IMR-90 (cell line): ENCODE results near the gene SRGN. TPM values are rescaled to one million over a fixed set of nuclear protein-coding genes. Genes with fewer than 3 reads are reported as not detected.

Experiments used
- ATAC-seq: fragments of 200-7000 bp; cut with Tn5 transposase; 2 replicates; pipeline ENCODE4 v1.9.1; 2020; ENCODE audit warnings: low read depth, mild to moderate bottlenecking, moderate library complexity
- BruUV-seq: library from RNA; stranded (reverse); fragments of 400-500 nt; replicated peaks from 2 replicates; lab custom pipeline; 2021; lab: Mats Ljungman, UMichigan
- CTCF ChIA-PET: fragments of 300-600 bp; formaldehyde crosslinking; extraction: SDS; loops from one replicate; lab custom pipeline; 2021; ENCODE audit warnings: antibody characterized with exemption; lab: Yijun Ruan, JAX
- POLR2A ChIA-PET: fragments of 300-600 bp; sonication (Branson Sonifier 250); formaldehyde crosslinking; loops from one replicate; lab custom pipeline; 2022; ENCODE audit warnings: antibody characterized with exemption; ENCODE audit not compliant: unreplicated experiment; lab: Charles Lee
- DNase-seq: peaks from one replicate; pipeline ENCODE4 v3.0.0; 2013
- H2AFZ ChIP-seq: replicated peaks from 2 replicates; pipeline ENCODE3; 2013; ENCODE audit warnings: low read length, mild to moderate bottlenecking; ENCODE audit not compliant: poor library complexity
- H2AK5ac ChIP-seq: 2 replicates; pipeline ENCODE4 v1.6.1; 2013; ENCODE audit warnings: low read depth, low read length, inconsistent platforms
- H2AK9ac ChIP-seq: replicated peaks from 2 replicates; pipeline ENCODE3; 2013; ENCODE audit warnings: mild to moderate bottlenecking, low read depth, low read length, moderate library complexity; ENCODE audit not compliant: poor library complexity
- H2BK120ac ChIP-seq: 2 replicates; pipeline ENCODE4 v1.6.1; 2013; ENCODE audit warnings: low read depth, low read length, inconsistent platforms
- H2BK15ac ChIP-seq: 3 replicates; pipeline ENCODE4 v1.6.1; 2013; ENCODE audit warnings: low read depth, low read length, inconsistent platforms
- H2BK20ac ChIP-seq: 2 replicates; pipeline ENCODE4 v1.6.1; 2013; ENCODE audit warnings: low read depth, mild to moderate bottlenecking, inconsistent platforms, low read length, moderate library complexity
- H2BK5ac ChIP-seq: 2 replicates; pipeline ENCODE4 v1.6.1; 2013; ENCODE audit warnings: mild to moderate bottlenecking, low read depth, low read length, inconsistent platforms; ENCODE audit not compliant: poor library complexity, severe bottlenecking
- H3K14ac ChIP-seq: replicated peaks from 2 replicates; pipeline ENCODE4 v1.6.1; 2013; ENCODE audit warnings: low read depth, low read length, inconsistent platforms
- H3K18ac ChIP-seq: 2 replicates; pipeline ENCODE4 v1.6.1; 2013; ENCODE audit warnings: low read depth, low read length, control low read depth
- H3K23ac ChIP-seq: 2 replicates; pipeline ENCODE4 v1.6.1; 2013; ENCODE audit warnings: low read depth, low read length, inconsistent platforms
- H3K27ac ChIP-seq: 2 replicates; pipeline ENCODE4 v1.5.1; 2013; ENCODE audit warnings: mild to moderate bottlenecking, control low read depth, low read length; ENCODE audit not compliant: insufficient read depth
- H3K27me3 ChIP-seq: 2 replicates; pipeline ENCODE4 v1.6.1; 2013; ENCODE audit warnings: low read length; ENCODE audit not compliant: control insufficient read depth, insufficient read depth
- H3K36me3 ChIP-seq: 2 replicates; pipeline ENCODE4 v1.6.1; 2013; ENCODE audit warnings: low read length, mixed read lengths; ENCODE audit not compliant: control insufficient read depth, insufficient read depth
- H3K4ac ChIP-seq: 2 replicates; pipeline ENCODE4 v1.6.1; 2013; ENCODE audit warnings: low read depth, low read length, inconsistent platforms
- H3K4me1 ChIP-seq: 2 replicates; pipeline ENCODE4 v1.6.1; 2013; ENCODE audit warnings: low read length, mixed read lengths; ENCODE audit not compliant: control insufficient read depth, insufficient read depth
- H3K4me2 ChIP-seq: 2 replicates; pipeline ENCODE4 v1.6.1; 2013; ENCODE audit warnings: low read depth, mild to moderate bottlenecking, control low read depth, low read length, moderate library complexity
- H3K4me3 ChIP-seq: 2 replicates; pipeline ENCODE4 v1.5.1; 2013; ENCODE audit warnings: low read depth, mild to moderate bottlenecking, control low read depth, low read length, moderate library complexity; ENCODE audit not compliant: insufficient read depth
- H3K56ac ChIP-seq: 2 replicates; pipeline ENCODE4 v1.6.1; 2013; ENCODE audit warnings: low read length, inconsistent platforms; ENCODE audit not compliant: insufficient read depth; ENCODE audit errors: extremely low read depth
- H3K79me1 ChIP-seq, 2 experiments: 2 replicates each; pipeline ENCODE4 v1.6.1; 2013; ENCODE audit warnings: low read length in 2 of 2, inconsistent platforms in 1 of 2, low read depth in 1 of 2
- H3K9ac ChIP-seq: 2 replicates; pipeline ENCODE4 v1.6.1; 2013; ENCODE audit warnings: low read depth, low read length, control low read depth
- H3K9me1 ChIP-seq: 2 replicates; pipeline ENCODE4 v1.6.1; 2013; ENCODE audit warnings: low read length, inconsistent platforms; ENCODE audit not compliant: insufficient read depth
- H3K9me3 ChIP-seq: 2 replicates; pipeline ENCODE4 v1.6.1; 2013; ENCODE audit warnings: low read length; ENCODE audit not compliant: control insufficient read depth, insufficient read depth
- H4K20me1 ChIP-seq: 2 replicates; pipeline ENCODE4 v1.6.1; 2013; ENCODE audit warnings: low read length, inconsistent platforms; ENCODE audit not compliant: insufficient read depth
- H4K5ac ChIP-seq: 2 replicates; pipeline ENCODE4 v1.6.1; 2013; ENCODE audit warnings: mild to moderate bottlenecking, low read depth, low read length, control low read depth
- H4K8ac ChIP-seq, 2 experiments: 2 replicates each; pipeline ENCODE4 v1.6.1; 2013; ENCODE audit warnings: low read depth in 2 of 2, low read length in 2 of 2, control low read depth in 1 of 2, inconsistent platforms in 1 of 2
- H4K91ac ChIP-seq: 2 replicates; pipeline ENCODE4 v1.6.1; 2013; ENCODE audit warnings: low read depth, low read length, inconsistent platforms; ENCODE audit not compliant: insufficient read depth
- MAFK ChIP-seq: IDR thresholded peaks from 2 replicates; pipeline ENCODE4 v1.6.1; 2012; ENCODE audit warnings: low read depth, low read length, improper control_type of control experiment
- NFE2L2 ChIP-seq: fragments of 150-350 bp; IDR thresholded peaks from 2 replicates; pipeline ENCODE4 v1.6.1; 2016; ENCODE audit warnings: low read depth, mild to moderate bottlenecking, low read length
- WGBS, 2 experiments: methylation state at CpG; one replicate each; pipeline versions ENCODE4 v1.1.5 to v1.1.7; 2013; ENCODE audit warnings: missing lambda C conversion rate in 2 of 2; ENCODE audit not compliant: insufficient read length in 1 of 2; ENCODE audit errors: extremely low coverage in 2 of 2; 5-methylcytosine and 5-hydroxymethylcytosine counted together
- dilution Hi-C: fragments of 300-500 bp; cut with HindIII; formaldehyde crosslinking; loops from one replicate; pipeline ENCODE4 v1.14.3; 2018; ENCODE audit warnings: low sequenced_read_pairs; ENCODE audit not compliant: unreplicated experiment
- in situ Hi-C: fragments of 300-500 bp; cut with MboI; formaldehyde crosslinking; loops from 3 replicates; pipeline ENCODE4 v1.14.3; 2019; ENCODE audit warnings: low sequenced_read_pairs, inconsistent platforms, mixed read lengths
- intact Hi-C: fragments of 100-400 bp; cut with micrococcal nuclease; formaldehyde crosslinking; loops from 2 replicates; pipeline ENCODE4 v1.10.0; 2022
- polyA plus RNA-seq, 3 experiments: library from polyadenylated mRNA; depleted of rRNA; stranded (reverse); fragments of >200 nt; gene quantifications; 2 replicates each; pipeline ENCODE4 v1.2.3, GENCODE V29; 2012; ENCODE audit warnings: low replicate concordance in 1 of 3
- total RNA-seq: library from RNA; depleted of rRNA; stranded (reverse); fragments of >200 nt; gene quantifications from 2 replicates; pipeline ENCODE4 v1.2.3, GENCODE V29; 2012
- TF ChIP-seq, protein P1 (sequence below): fragments of 150-350 bp; IDR thresholded peaks from 2 replicates; pipeline ENCODE4 v1.6.1; 2016; ENCODE audit warnings: low read depth, mild to moderate bottlenecking, low read length, moderate library complexity, borderline replicate concordance
- TF ChIP-seq, protein P2 (sequence below): conservative IDR thresholded peaks from 2 replicates; pipeline ENCODE4 v1.5.1; 2012; ENCODE audit warnings: mild to moderate bottlenecking, low read depth, low read length, improper control_type of control experiment

The SRGN gene
- total and polyA plus RNA-seq, 2 of the 4 experiments (the other 2 are of a cell fraction): 33.3 to 41.4 TPM

DNA sequence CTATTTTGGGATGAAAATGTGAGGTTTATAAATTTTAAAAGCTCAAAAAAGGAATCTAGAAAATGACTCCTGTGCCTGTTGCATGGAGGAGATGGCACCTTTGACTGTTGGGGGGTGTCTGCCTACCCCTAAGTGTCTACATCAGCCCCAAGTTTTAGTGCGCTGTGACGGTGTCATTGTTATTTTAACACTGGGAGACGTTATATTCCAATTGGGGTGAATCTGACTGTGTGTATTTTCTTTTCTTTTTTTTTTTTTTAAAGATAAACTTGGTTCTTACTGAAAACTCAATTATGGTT, 517 bp downstream of the SRGN start:
- Histone ChIP-seq H3K9me1 (no peaks in the 10 kb centered on the region; the same call in 1 of the 2 replicates), H2BK15ac (peak overlapping the region; percentile 82; the same call in 2 of the 3 replicates), H2BK5ac (peak overlapping the region; percentile 69), H3K9ac (no peak overlapping the region), H3K79me1 (0 out of 4 replicates have a peak, but pooled peaks cover 0 to 6% of the 10 kb centered on the region in 2 experiments), H4K20me1 (no peaks in the 10 kb centered on the region), H4K8ac (peak overlapping the region; percentile 52 to 62; a peak in 3 of 4 replicates), H3K18ac (peak overlapping the region; percentile 24; the same call in 1 of the 2 replicates), H3K36me3 (no peaks in the 10 kb centered on the region), H3K14ac (peak overlapping the region; percentile 86), H4K91ac (peak overlapping the region; percentile 84), H2AK9ac (no peak overlapping the region), H3K4me1 (peaks cover 7% of the 10 kb centered on the region), H2AFZ (no peak overlapping the region), H3K56ac (peak overlapping the region; percentile 43; the same call in 1 of the 2 replicates), H3K27ac (no peak overlapping the region; the same call in 1 of the 2 replicates), H2BK20ac (peak overlapping the region; percentile 75; the same call in 1 of the 2 replicates), H3K4me3 (no peak overlapping the region), H3K4ac (peak overlapping the region; percentile 80), H3K27me3 (no peaks in the 10 kb centered on the region), H2AK5ac (peak overlapping the region; percentile 81; the same call in 1 of the 2 replicates), H3K23ac (no peak overlapping the region), H3K9me3 (no peaks in the 10 kb centered on the region), H4K5ac (no peak overlapping the region), H3K4me2 (no peak overlapping the region), H2BK120ac (peak overlapping the region; percentile 89; the same call in 1 of the 2 replicates)
- in situ Hi-C loops: no loop called here
- BruUV-seq: no TSS peak
- DNase-seq: no peak
- TF ChIP-seq MAFK: no peak
- TF ChIP-seq, protein P1, sequence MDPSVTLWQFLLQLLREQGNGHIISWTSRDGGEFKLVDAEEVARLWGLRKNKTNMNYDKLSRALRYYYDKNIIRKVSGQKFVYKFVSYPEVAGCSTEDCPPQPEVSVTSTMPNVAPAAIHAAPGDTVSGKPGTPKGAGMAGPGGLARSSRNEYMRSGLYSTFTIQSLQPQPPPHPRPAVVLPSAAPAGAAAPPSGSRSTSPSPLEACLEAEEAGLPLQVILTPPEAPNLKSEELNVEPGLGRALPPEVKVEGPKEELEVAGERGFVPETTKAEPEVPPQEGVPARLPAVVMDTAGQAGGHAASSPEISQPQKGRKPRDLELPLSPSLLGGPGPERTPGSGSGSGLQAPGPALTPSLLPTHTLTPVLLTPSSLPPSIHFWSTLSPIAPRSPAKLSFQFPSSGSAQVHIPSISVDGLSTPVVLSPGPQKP: no peak
- TF ChIP-seq, protein P2, sequence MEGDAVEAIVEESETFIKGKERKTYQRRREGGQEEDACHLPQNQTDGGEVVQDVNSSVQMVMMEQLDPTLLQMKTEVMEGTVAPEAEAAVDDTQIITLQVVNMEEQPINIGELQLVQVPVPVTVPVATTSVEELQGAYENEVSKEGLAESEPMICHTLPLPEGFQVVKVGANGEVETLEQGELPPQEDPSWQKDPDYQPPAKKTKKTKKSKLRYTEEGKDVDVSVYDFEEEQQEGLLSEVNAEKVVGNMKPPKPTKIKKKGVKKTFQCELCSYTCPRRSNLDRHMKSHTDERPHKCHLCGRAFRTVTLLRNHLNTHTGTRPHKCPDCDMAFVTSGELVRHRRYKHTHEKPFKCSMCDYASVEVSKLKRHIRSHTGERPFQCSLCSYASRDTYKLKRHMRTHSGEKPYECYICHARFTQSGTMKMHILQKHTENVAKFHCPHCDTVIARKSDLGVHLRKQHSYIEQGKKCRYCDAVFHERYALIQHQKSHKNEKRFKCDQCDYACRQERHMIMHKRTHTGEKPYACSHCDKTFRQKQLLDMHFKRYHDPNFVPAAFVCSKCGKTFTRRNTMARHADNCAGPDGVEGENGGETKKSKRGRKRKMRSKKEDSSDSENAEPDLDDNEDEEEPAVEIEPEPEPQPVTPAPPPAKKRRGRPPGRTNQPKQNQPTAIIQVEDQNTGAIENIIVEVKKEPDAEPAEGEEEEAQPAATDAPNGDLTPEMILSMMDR: no peak
- no peak for TF ChIP-seq NFE2L2
- no CpG with 5 or more reads among the region's 3 CpGs for WGBS, 2 experiments
- no peak for ATAC-seq
- intact Hi-C loops: no loop called here
- POLR2A ChIA-PET: no interaction called here
- dilution Hi-C loops: no loop called here
- CTCF ChIA-PET: interaction anchor here (1.0 kb wide), 1 partner anchor 84 kb away, joined by 5 read pairs; no protein-coding TSS in a partner anchor
